SK-N-SH (cell line): ENCODE results near the gene FAM114A1. TPM values are rescaled to one million over a fixed set of nuclear protein-coding genes. Genes with fewer than 3 reads are reported as not detected.

ENCODE experiments used
- CTCF ChIA-PET: fragments of 300-600, 350-600 bp; formaldehyde crosslinking; extraction: SDS; loops from one replicate; lab custom pipeline; 2021; lab: Yijun Ruan, JAX
- POLR2A ChIA-PET: fragments of 350-600 bp; sonication (Branson Sonifier 250); formaldehyde crosslinking; extraction: SDS; loops from one replicate; lab custom pipeline; 2020; ENCODE audit warnings: antibody characterized with exemption, inconsistent platforms; lab: Yijun Ruan, JAX
- DNase-seq: peaks from one replicate; pipeline ENCODE4 v3.0.0; 2012
- H2AFZ ChIP-seq: fragments of 200-600 bp; sonication (generic); 2 replicates; pipeline ENCODE4 v1.8.1; 2016; ENCODE audit warnings: antibody characterized with exemption, mild to moderate bottlenecking, low read depth
- H3F3A ChIP-seq: fragments of 200-600 bp; sonication (generic); replicated peaks from 2 replicates; pipeline ENCODE3; 2016; ENCODE audit warnings: antibody characterized with exemption, mild to moderate bottlenecking; ENCODE audit not compliant: insufficient read depth
- H3K27ac ChIP-seq, 2 experiments: fragments of 200-500 bp in 1 of 2; fragments of 200-600 bp in 1 of 2; sonication (Bioruptor generic) in 1 of 2; sonication (generic), shearing (Covaris generic) in 1 of 2; 2 replicates each; pipeline versions ENCODE4 v1.5.1 to v1.6.1; 2014 to 2016; ENCODE audit warnings: low read depth in 2 of 2, inconsistent platforms in 1 of 2, low read length in 1 of 2, mild to moderate bottlenecking in 1 of 2, mixed read lengths in 1 of 2
- H3K27me3 ChIP-seq: fragments of 200-600 bp; sonication (generic), shearing (Covaris generic); 2 replicates; pipeline ENCODE4 v1.6.1; 2016; ENCODE audit warnings: mixed run types; ENCODE audit not compliant: insufficient read depth
- H3K36me3 ChIP-seq, 2 experiments: fragments of 200-500 bp in 1 of 2; fragments of 200-600 bp in 1 of 2; sonication (Bioruptor generic) in 1 of 2; sonication (generic) in 1 of 2; replicated peaks in 1 of 2; 2 replicates each; pipeline versions ENCODE3 to v1.5.1; 2014 to 2016; ENCODE audit warnings: low read length in 1 of 2, mild to moderate bottlenecking in 1 of 2; ENCODE audit not compliant: insufficient read depth in 2 of 2, control insufficient read depth in 1 of 2
- H3K4me1 ChIP-seq, 2 experiments: fragments of 200-500 bp in 1 of 2; fragments of 200-600 bp in 1 of 2; sonication (Bioruptor generic) in 1 of 2; sonication (generic), shearing (Covaris generic) in 1 of 2; 2 replicates each; pipeline versions ENCODE4 v1.5.1 to v1.6.1; 2014 to 2016; ENCODE audit warnings: low read depth in 1 of 2, low read length in 1 of 2, mixed run types in 1 of 2; ENCODE audit not compliant: insufficient read depth in 2 of 2, control insufficient read depth in 1 of 2
- H3K4me2 ChIP-seq: fragments of 200-600 bp; sonication (generic), shearing (Covaris generic); 2 replicates; pipeline ENCODE4 v1.6.1; 2017; ENCODE audit warnings: mixed run types
- H3K4me3 ChIP-seq, 2 experiments: fragments of 200-500 bp in 1 of 2; fragments of 200-600 bp in 1 of 2; sonication (Bioruptor generic) in 1 of 2; sonication (generic), shearing (Covaris generic) in 1 of 2; 2 replicates each; pipeline versions ENCODE4 v1.5.1 to v1.8.1; 2014 to 2016; ENCODE audit warnings: low read depth in 2 of 2, inconsistent platforms in 1 of 2, low read length in 1 of 2, mild to moderate bottlenecking in 1 of 2, mixed read lengths in 1 of 2, moderate library complexity in 1 of 2
- H3K79me2 ChIP-seq: fragments of 200-600 bp; sonication (generic); 2 replicates; pipeline ENCODE4 v1.8.1; 2017; ENCODE audit warnings: mild to moderate bottlenecking; ENCODE audit not compliant: insufficient read depth
- H3K9ac ChIP-seq: fragments of 200-600 bp; sonication (generic); 2 replicates; pipeline ENCODE4 v1.6.1; 2017; ENCODE audit warnings: mixed run types
- H3K9me2 ChIP-seq: fragments of 200-600 bp; sonication (generic); 2 replicates; pipeline ENCODE4 v1.6.1; 2017; ENCODE audit warnings: mixed run types
- H3K9me3 ChIP-seq: fragments of 200-600 bp; sonication (generic); 2 replicates; pipeline ENCODE4 v1.6.1; 2017; ENCODE audit warnings: mixed run types, mild to moderate bottlenecking, moderate library complexity
- H4K20me1 ChIP-seq: fragments of 200-600 bp; sonication (generic); 2 replicates; pipeline ENCODE4 v1.6.1; 2017; ENCODE audit warnings: mild to moderate bottlenecking, mixed run types; ENCODE audit not compliant: insufficient read depth
- CHD2 ChIP-seq: fragments of 150-350 bp; IDR thresholded peaks from 2 replicates; pipeline ENCODE4 v1.6.1; 2018; ENCODE audit warnings: low read length; ENCODE audit not compliant: partially characterized antibody
- EZH2phosphoT487 ChIP-seq: fragments of 200-600 bp; sonication (generic); IDR thresholded peaks from 2 replicates; pipeline ENCODE4 v1.6.1; 2017; ENCODE audit warnings: low read depth, mixed run types, mild to moderate bottlenecking, antibody characterized with exemption, moderate library complexity, borderline replicate concordance
- FOXJ3 ChIP-seq: sonication (generic); formaldehyde crosslinking; IDR thresholded peaks from 2 replicates; pipeline ENCODE4 v1.5.1; 2020; ENCODE audit warnings: mild to moderate bottlenecking, missing genetic modification reagents
- GABPA ChIP-seq: IDR thresholded peaks from 2 replicates; pipeline ENCODE4 v1.4.0; 2012; ENCODE audit warnings: low read depth, mild to moderate bottlenecking
- MXI1 ChIP-seq: IDR thresholded peaks from 2 replicates; pipeline ENCODE4 v1.6.1; 2012; ENCODE audit warnings: mild to moderate bottlenecking, low read depth, low read length, improper control_type of control experiment
- NRF1 ChIP-seq: IDR thresholded peaks from 2 replicates; pipeline ENCODE4 v1.6.1; 2012; ENCODE audit warnings: low read depth, mild to moderate bottlenecking, low read length
- RAD21 ChIP-seq: IDR thresholded peaks from 2 replicates; pipeline ENCODE4 v1.6.1; 2012; ENCODE audit warnings: mild to moderate bottlenecking, low read length
- RCOR1 ChIP-seq: fragments of 150-350 bp; IDR thresholded peaks from 2 replicates; pipeline ENCODE4 v1.6.1; 2017; ENCODE audit warnings: antibody characterized with exemption, low read length
- RFX5 ChIP-seq: IDR thresholded peaks from 2 replicates; pipeline ENCODE4 v1.6.1; 2012; ENCODE audit warnings: mild to moderate bottlenecking, improper control_type of control experiment, low read length
- SIN3A ChIP-seq: IDR thresholded peaks from 2 replicates; pipeline ENCODE4 v1.6.1; 2012; ENCODE audit warnings: low read depth, mild to moderate bottlenecking, low read length, moderate library complexity, borderline replicate concordance
- TAF1 ChIP-seq: IDR thresholded peaks from 2 replicates; pipeline ENCODE4 v1.6.1; 2012; ENCODE audit warnings: low read depth, mild to moderate bottlenecking, low read length, moderate library complexity, borderline replicate concordance
- YY1 ChIP-seq: IDR thresholded peaks from 2 replicates; pipeline ENCODE4 v1.4.0; 2012; ENCODE audit warnings: low read depth, mild to moderate bottlenecking
- WGBS: methylation state at CpG from one replicate; pipeline ENCODE4 v1.1.6; 2017; ENCODE audit warnings: low lambda C conversion rate; 5-methylcytosine and 5-hydroxymethylcytosine counted together
- polyA plus RNA-seq, 3 experiments: library from polyadenylated mRNA; depleted of rRNA; stranded (reverse); fragments of >200 nt; gene quantifications; 2 replicates each; pipeline ENCODE4 v1.2.3, GENCODE V29; 2012
- TF ChIP-seq, protein P1 (sequence below): IDR thresholded peaks from 2 replicates; pipeline ENCODE4 v1.4.0; 2012; ENCODE audit warnings: low read depth, borderline replicate concordance
- TF ChIP-seq, protein P2 (sequence below): IDR thresholded peaks from 2 replicates; pipeline ENCODE4 v1.4.0; 2012; ENCODE audit warnings: low read depth, borderline replicate concordance
- TF ChIP-seq, protein P3 (sequence below): IDR thresholded peaks from 2 replicates; pipeline ENCODE4 v1.6.1; 2012; ENCODE audit warnings: mild to moderate bottlenecking, low read depth, low read length, moderate library complexity
- TF ChIP-seq, protein P4 (sequence below): fragments of 200-600 bp; sonication (generic); IDR thresholded peaks from 2 replicates; pipeline ENCODE4 v1.6.1; 2017; ENCODE audit warnings: antibody characterized with exemption, mild to moderate bottlenecking, moderate library complexity
- TF ChIP-seq, protein P5 (sequence below): fragments of 150-350 bp; IDR thresholded peaks from 2 replicates; pipeline ENCODE4 v1.6.1; 2017; ENCODE audit warnings: antibody characterized with exemption, low read length, low read depth, borderline replicate concordance
- TF ChIP-seq, protein P6 (sequence below): IDR thresholded peaks from 2 replicates; pipeline ENCODE4; 2012
- TF ChIP-seq, protein P7 (sequence below): fragments of 150-350 bp; IDR thresholded peaks from 2 replicates; pipeline ENCODE4 v1.6.1; 2016; ENCODE audit warnings: mild to moderate bottlenecking, low read depth, low read length

The FAM114A1 gene
- polyA plus RNA-seq, 1 of the 3 experiments (the other 2 are of a cell fraction): 54.2 TPM

DNA sequence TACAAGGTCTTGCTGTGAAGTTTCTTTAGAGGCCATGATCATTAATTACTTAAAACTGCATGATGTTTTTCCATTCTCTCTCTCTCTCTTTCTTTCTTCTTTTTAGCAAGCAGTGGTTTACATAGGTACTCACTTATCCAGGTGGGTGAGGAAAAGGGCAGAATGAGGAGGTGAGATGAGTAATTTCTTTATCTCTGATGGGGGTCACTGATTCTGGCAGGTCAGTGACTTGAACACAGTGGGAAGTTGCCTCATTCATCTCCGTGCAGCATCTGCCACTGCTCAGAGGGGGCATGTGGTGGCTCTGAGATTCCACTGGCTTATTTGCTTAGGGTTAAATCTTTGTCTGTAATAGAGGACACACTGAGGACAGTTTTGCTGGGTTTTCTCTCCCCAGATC lies 62.6 kb downstream of the FAM114A1 start:
- Histone ChIP-seq H3K27me3 (no peaks in the 10 kb centered on the region), H3K4me3 (no peak overlapping the region), H3K9me3 (no peaks in the 10 kb centered on the region), H4K20me1 (no peaks in the 10 kb centered on the region), H2AFZ (no peak overlapping the region), H3K36me3 (peaks cover 8 to 64% of the 10 kb centered on the region in 2 experiments), H3K4me1 (peaks cover 0 to 17% of the 10 kb centered on the region in 2 experiments; a peak in 2 of 4 replicates), H3K27ac (no peak overlapping the region), H3K9me2 (no peaks in the 10 kb centered on the region), H3K4me2 (no peak overlapping the region), H3K79me2 (no peaks in the 10 kb centered on the region), H3K9ac (no peak overlapping the region), H3F3A (no peaks in the 10 kb centered on the region)
- WGBS: 46% methylated on average over 1 of the region's 1 CpG
- peak; percentile 27 for DNase-seq
- POLR2A ChIA-PET: interaction anchor here (1.0 kb wide), 1 partner anchor 13 kb away, joined by 3 read pairs; no protein-coding TSS in a partner anchor
- TF ChIP-seq EZH2phosphoT487 (no peak), TAF1 (no peak), CHD2 (no peak), GABPA (no peak), YY1 (no peak), NRF1 (no peak), RAD21 (no peak), RFX5 (no peak), RCOR1 (no peak), FOXJ3 (CRISPR knock-in tag) (no peak), MXI1 (no peak), SIN3A (no peak)
- TF ChIP-seq, protein P1, sequence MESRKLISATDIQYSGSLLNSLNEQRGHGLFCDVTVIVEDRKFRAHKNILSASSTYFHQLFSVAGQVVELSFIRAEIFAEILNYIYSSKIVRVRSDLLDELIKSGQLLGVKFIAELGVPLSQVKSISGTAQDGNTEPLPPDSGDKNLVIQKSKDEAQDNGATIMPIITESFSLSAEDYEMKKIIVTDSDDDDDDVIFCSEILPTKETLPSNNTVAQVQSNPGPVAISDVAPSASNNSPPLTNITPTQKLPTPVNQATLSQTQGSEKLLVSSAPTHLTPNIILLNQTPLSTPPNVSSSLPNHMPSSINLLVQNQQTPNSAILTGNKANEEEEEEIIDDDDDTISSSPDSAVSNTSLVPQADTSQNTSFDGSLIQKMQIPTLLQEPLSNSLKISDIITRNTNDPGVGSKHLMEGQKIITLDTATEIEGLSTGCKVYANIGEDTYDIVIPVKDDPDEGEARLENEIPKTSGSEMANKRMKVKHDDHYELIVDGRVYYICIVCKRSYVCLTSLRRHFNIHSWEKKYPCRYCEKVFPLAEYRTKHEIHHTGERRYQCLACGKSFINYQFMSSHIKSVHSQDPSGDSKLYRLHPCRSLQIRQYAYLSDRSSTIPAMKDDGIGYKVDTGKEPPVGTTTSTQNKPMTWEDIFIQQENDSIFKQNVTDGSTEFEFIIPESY: no peak
- TF ChIP-seq, protein P2, sequence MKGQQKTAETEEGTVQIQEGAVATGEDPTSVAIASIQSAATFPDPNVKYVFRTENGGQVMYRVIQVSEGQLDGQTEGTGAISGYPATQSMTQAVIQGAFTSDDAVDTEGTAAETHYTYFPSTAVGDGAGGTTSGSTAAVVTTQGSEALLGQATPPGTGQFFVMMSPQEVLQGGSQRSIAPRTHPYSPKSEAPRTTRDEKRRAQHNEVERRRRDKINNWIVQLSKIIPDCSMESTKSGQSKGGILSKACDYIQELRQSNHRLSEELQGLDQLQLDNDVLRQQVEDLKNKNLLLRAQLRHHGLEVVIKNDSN: no peak
- TF ChIP-seq, protein P3, sequence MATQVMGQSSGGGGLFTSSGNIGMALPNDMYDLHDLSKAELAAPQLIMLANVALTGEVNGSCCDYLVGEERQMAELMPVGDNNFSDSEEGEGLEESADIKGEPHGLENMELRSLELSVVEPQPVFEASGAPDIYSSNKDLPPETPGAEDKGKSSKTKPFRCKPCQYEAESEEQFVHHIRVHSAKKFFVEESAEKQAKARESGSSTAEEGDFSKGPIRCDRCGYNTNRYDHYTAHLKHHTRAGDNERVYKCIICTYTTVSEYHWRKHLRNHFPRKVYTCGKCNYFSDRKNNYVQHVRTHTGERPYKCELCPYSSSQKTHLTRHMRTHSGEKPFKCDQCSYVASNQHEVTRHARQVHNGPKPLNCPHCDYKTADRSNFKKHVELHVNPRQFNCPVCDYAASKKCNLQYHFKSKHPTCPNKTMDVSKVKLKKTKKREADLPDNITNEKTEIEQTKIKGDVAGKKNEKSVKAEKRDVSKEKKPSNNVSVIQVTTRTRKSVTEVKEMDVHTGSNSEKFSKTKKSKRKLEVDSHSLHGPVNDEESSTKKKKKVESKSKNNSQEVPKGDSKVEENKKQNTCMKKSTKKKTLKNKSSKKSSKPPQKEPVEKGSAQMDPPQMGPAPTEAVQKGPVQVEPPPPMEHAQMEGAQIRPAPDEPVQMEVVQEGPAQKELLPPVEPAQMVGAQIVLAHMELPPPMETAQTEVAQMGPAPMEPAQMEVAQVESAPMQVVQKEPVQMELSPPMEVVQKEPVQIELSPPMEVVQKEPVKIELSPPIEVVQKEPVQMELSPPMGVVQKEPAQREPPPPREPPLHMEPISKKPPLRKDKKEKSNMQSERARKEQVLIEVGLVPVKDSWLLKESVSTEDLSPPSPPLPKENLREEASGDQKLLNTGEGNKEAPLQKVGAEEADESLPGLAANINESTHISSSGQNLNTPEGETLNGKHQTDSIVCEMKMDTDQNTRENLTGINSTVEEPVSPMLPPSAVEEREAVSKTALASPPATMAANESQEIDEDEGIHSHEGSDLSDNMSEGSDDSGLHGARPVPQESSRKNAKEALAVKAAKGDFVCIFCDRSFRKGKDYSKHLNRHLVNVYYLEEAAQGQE: no peak
- TF ChIP-seq, protein P4, sequence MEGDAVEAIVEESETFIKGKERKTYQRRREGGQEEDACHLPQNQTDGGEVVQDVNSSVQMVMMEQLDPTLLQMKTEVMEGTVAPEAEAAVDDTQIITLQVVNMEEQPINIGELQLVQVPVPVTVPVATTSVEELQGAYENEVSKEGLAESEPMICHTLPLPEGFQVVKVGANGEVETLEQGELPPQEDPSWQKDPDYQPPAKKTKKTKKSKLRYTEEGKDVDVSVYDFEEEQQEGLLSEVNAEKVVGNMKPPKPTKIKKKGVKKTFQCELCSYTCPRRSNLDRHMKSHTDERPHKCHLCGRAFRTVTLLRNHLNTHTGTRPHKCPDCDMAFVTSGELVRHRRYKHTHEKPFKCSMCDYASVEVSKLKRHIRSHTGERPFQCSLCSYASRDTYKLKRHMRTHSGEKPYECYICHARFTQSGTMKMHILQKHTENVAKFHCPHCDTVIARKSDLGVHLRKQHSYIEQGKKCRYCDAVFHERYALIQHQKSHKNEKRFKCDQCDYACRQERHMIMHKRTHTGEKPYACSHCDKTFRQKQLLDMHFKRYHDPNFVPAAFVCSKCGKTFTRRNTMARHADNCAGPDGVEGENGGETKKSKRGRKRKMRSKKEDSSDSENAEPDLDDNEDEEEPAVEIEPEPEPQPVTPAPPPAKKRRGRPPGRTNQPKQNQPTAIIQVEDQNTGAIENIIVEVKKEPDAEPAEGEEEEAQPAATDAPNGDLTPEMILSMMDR: no peak
- TF ChIP-seq, protein P5, sequence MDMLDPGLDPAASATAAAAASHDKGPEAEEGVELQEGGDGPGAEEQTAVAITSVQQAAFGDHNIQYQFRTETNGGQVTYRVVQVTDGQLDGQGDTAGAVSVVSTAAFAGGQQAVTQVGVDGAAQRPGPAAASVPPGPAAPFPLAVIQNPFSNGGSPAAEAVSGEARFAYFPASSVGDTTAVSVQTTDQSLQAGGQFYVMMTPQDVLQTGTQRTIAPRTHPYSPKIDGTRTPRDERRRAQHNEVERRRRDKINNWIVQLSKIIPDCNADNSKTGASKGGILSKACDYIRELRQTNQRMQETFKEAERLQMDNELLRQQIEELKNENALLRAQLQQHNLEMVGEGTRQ: no peak
- TF ChIP-seq, protein P6, sequence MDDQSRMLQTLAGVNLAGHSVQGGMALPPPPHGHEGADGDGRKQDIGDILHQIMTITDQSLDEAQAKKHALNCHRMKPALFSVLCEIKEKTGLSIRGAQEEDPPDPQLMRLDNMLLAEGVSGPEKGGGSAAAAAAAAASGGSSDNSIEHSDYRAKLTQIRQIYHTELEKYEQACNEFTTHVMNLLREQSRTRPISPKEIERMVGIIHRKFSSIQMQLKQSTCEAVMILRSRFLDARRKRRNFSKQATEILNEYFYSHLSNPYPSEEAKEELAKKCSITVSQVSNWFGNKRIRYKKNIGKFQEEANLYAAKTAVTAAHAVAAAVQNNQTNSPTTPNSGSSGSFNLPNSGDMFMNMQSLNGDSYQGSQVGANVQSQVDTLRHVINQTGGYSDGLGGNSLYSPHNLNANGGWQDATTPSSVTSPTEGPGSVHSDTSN: no peak
- TF ChIP-seq, protein P7, sequence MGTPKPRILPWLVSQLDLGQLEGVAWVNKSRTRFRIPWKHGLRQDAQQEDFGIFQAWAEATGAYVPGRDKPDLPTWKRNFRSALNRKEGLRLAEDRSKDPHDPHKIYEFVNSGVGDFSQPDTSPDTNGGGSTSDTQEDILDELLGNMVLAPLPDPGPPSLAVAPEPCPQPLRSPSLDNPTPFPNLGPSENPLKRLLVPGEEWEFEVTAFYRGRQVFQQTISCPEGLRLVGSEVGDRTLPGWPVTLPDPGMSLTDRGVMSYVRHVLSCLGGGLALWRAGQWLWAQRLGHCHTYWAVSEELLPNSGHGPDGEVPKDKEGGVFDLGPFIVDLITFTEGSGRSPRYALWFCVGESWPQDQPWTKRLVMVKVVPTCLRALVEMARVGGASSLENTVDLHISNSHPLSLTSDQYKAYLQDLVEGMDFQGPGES: no peak
- CTCF ChIA-PET: interaction anchor here (1.5 kb wide), 1 partner anchor 21 kb away, joined by 3 read pairs; no protein-coding TSS in a partner anchor
